Measurements from ENCODE around the gene BACH2.

DNA sequence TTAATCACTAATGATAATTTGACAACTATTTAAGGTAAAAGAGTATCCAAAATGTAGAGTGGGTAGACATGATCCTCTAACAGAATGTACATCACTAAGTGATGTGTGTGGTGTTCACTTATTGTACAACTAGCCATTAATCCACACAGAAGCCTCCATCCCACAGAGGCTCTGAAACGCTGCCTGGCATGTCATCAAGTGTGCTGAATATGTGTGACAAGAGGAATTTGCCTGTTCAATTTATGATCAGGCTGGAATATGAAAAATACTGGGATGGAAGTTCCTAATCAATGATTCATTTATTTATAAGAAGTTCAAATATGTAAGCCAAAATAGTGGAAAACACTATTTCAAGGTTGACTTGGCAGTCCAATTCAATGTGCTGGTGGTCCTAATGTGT is 72.4 kb downstream of the BACH2 start:
- TF ChIP-seq, protein P1, sequence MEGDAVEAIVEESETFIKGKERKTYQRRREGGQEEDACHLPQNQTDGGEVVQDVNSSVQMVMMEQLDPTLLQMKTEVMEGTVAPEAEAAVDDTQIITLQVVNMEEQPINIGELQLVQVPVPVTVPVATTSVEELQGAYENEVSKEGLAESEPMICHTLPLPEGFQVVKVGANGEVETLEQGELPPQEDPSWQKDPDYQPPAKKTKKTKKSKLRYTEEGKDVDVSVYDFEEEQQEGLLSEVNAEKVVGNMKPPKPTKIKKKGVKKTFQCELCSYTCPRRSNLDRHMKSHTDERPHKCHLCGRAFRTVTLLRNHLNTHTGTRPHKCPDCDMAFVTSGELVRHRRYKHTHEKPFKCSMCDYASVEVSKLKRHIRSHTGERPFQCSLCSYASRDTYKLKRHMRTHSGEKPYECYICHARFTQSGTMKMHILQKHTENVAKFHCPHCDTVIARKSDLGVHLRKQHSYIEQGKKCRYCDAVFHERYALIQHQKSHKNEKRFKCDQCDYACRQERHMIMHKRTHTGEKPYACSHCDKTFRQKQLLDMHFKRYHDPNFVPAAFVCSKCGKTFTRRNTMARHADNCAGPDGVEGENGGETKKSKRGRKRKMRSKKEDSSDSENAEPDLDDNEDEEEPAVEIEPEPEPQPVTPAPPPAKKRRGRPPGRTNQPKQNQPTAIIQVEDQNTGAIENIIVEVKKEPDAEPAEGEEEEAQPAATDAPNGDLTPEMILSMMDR (IDR thresholded peaks at IDR 0.05; ENCODE audit: poor library complexity, severe bottlenecking) = no peak
- no peak for TF ChIP-seq EZH2 (IDR thresholded peaks at IDR 0.05; ENCODE audit: borderline replicate concordance, insufficient read depth, low read length, poor library complexity, severe bottlenecking)
